Hepatocyte (in vitro differentiated cells): ENCODE measurements around the gene RNF224.

Experiments
- CTCF ChIP-seq: fragments of 200-600 bp; sonication (generic); IDR thresholded peaks from 2 replicates; pipeline ENCODE4 v1.5.1; 2016; ENCODE audit warnings: antibody characterized with exemption, mild to moderate bottlenecking; ENCODE audit not compliant: poor library complexity
- EZH2 ChIP-seq: fragments of 200-600 bp; sonication (generic); IDR thresholded peaks from 2 replicates; pipeline ENCODE4 v1.6.1; 2016; ENCODE audit warnings: antibody characterized with exemption, mild to moderate bottlenecking, borderline replicate concordance

- TF ChIP-seq EZH2 (no peak), CTCF (no peak)
Observed at GRCh38 chr9:137215196-137215986, 11.9 kb upstream of the RNF224 start.
